ENCODE results near the gene ERICH3. TPM values are rescaled to one million over a fixed set of nuclear protein-coding genes. Genes with fewer than 3 reads are reported as not detected.

Gene ERICH3
- total and polyA plus RNA-seq, 9 donors = 0.05 to 10.9 (median 0.48) TPM

- TF ChIP-seq CTCF (IDR thresholded peaks at IDR 0.05) (no peak), POLR2A (IDR thresholded peaks at IDR 0.05) (no peak), EP300 (IDR thresholded peaks at IDR 0.05) (no peak)
- H3K9me3 ChIP-seq = no peaks in the 10 kb centered on the region
- H3K4me3 ChIP-seq = no peak overlapping the region
- no peak overlapping the region for H3K27ac ChIP-seq
- no peak for DNase-seq
- H3K4me1 ChIP-seq (ENCODE audit: insufficient read depth) = no peaks in the 10 kb centered on the region
- intact Hi-C loops (cut with DNase I) = no loop called here
- H3K36me3 ChIP-seq = no peaks in the 10 kb centered on the region
- H3K27me3 ChIP-seq = no peaks in the 10 kb centered on the region
- WGBS, 3 donors = 69 to 75% (median 74%) methylated on average over 4 of the region's 4 CpGs
Measured at GRCh38 chr1:74586253-74586897, 87.2 kb downstream of the ERICH3 start.

- Histone ChIP-seq H3K9me3 (no peaks in the 10 kb centered on the region), H3K4me3 (no peak overlapping the region), H3K27ac (no peak overlapping the region), H3K27me3 (no peaks in the 10 kb centered on the region), H3K36me3 (no peaks in the 10 kb centered on the region), H3K4me1 (ENCODE audit: insufficient read depth) (no peaks in the 10 kb centered on the region)
- TF ChIP-seq POLR2A (IDR thresholded peaks at IDR 0.05) = no peak
- no peak for TF ChIP-seq EP300 (IDR thresholded peaks at IDR 0.05)
- TF ChIP-seq CTCF (IDR thresholded peaks at IDR 0.05) = no peak
- intact Hi-C loops (cut with DNase I) = no loop called here
- WGBS, 3 donors = 49 to 61% (median 57%) methylated on average over 2 of the region's 2 CpGs
- DNase-seq = no peak
Measured at GRCh38 chr1:74584185-74584584, 89.4 kb downstream of the ERICH3 start.

GRCh38 chr1:74583397-74583796 lies 90.2 kb downstream of the ERICH3 start:
- no peaks in the 10 kb centered on the region for H3K9me3 ChIP-seq
- no peak overlapping the region for H3K4me3 ChIP-seq
- H3K4me1 ChIP-seq (ENCODE audit: insufficient read depth) = no peaks in the 10 kb centered on the region
- WGBS, 3 donors = 86 to 92% (median 91%) methylated on average over 3 of the region's 3 CpGs
- H3K36me3 ChIP-seq = no peaks in the 10 kb centered on the region
- H3K27ac ChIP-seq = no peak overlapping the region
- TF ChIP-seq CTCF (IDR thresholded peaks at IDR 0.05) = no peak
- no peak for TF ChIP-seq POLR2A (IDR thresholded peaks at IDR 0.05)
- no peak for TF ChIP-seq EP300 (IDR thresholded peaks at IDR 0.05)
- no peak for DNase-seq
- intact Hi-C loops (cut with DNase I) = no loop called here
- no peaks in the 10 kb centered on the region for H3K27me3 ChIP-seq

GRCh38 chr1:74579425-74579824 lies 94.2 kb downstream of the ERICH3 start:
- no peak for DNase-seq
- no peak overlapping the region for H3K4me3 ChIP-seq
- intact Hi-C loops (cut with DNase I) = no loop called here
- H3K27ac ChIP-seq = no peak overlapping the region
- no peaks in the 10 kb centered on the region for H3K36me3 ChIP-seq
- H3K27me3 ChIP-seq = no peaks in the 10 kb centered on the region
- no peaks in the 10 kb centered on the region for H3K4me1 ChIP-seq (ENCODE audit: insufficient read depth)
- WGBS, 3 donors = 53 to 65% (median 64%) methylated on average over 3 of the region's 3 CpGs
- TF ChIP-seq POLR2A (IDR thresholded peaks at IDR 0.05) = no peak
- no peak for TF ChIP-seq EP300 (IDR thresholded peaks at IDR 0.05)
- no peak for TF ChIP-seq CTCF (IDR thresholded peaks at IDR 0.05)
- H3K9me3 ChIP-seq = no peaks in the 10 kb centered on the region

Data from ovary (tissue), 9 donors.